AG09319 (cell line): ENCODE measurements around the gene VPS13C.

Experiments
- DNase-seq: peaks from one replicate; pipeline ENCODE4 v3.0.0-alpha.2; 2010; ENCODE audit warnings: low read depth; ENCODE audit errors: extremely low read depth
- CTCF ChIP-seq: IDR thresholded peaks from 2 replicates; pipeline ENCODE4 v1.5.1; 2011; ENCODE audit warnings: low read depth, mild to moderate bottlenecking, inconsistent platforms, low read length, moderate library complexity

Gene VPS13C

GRCh38 chr15:62063825-62064635, 3.8 kb upstream of the VPS13C start:
- no peak for TF ChIP-seq CTCF
- no peak for DNase-seq

DNA sequence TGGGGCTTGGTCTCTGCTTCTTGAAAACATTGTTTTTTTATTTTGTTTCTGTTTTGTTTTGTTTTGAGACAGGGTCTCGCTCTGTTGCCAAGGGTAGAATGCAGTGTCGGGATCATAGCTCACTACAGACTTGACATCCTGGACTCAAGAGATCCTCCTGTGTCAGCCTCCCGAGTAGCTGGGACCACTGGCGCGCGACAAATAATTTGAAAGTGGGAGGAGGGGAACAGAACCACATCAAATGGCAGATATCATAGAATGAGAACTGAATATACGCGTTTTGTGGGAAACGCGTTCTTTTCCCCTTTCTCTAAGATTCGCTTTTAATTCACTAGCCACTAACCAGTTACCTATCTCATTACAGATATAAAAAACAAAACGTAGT, 641 bp upstream of the VPS13C start:
- TF ChIP-seq CTCF = no peak
- DNase-seq = no peak

DNA sequence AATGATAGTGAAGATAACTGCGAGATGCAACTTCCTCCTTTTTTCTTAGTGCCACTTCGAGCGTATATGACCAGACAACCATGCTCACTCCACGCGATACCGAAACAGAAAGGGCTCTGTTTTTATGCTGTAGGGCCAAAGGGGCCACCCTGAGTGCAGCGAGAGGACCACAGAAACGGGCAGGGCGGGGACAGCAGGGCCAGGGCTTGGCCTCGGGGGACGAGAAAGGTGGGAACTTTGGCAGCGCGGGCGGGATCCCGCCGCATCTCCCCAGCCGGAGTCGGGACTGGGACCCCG, 483 bp downstream of the VPS13C start:
- DNase-seq = no peak
- no peak for TF ChIP-seq CTCF

DNA sequence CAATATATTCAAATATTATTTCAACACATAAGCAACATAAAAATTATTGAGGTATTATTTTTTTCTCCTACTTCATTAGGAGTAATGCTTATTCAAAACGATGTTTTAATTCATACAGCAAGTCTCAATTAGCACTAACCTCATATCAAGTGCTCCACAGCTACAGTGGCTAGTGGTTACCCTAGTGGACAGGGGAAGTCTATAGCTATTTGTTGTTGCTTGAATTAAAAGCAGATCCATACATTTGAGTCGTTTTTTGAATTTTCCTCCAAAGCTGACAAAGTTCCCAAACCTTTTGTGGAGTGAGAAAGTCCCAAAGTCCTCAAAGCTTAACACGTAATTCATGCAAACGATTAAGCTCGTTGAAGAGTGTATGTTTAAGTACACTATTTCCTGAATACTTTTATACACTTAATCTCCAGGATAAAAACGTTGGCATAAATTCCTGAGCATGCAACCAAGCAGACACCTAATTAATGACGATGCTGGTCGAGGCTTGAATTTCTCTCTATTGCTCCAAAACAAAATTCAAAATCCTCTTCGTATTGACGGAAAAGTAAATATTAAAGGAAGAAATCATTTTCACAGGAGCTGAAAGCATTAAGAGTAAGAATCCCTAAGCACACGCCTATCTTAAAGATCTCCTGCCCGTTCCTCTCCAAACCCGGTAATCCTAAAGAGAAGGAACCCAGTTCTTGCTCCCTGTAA, 985 bp downstream of the VPS13C start:
- DNase-seq = no peak
- no peak for TF ChIP-seq CTCF

- no peak for TF ChIP-seq CTCF
- DNase-seq = no peak
Measured at GRCh38 chr15:62058327-62059028, 1.8 kb downstream of the VPS13C start.

GRCh38 chr15:62057341-62057980, 2.8 kb downstream of the VPS13C start:
- no peak for DNase-seq
- no peak for TF ChIP-seq CTCF
